Trophoblast cell (in vitro differentiated cells and primary cell): ENCODE data around the gene SLC13A2.

Source experiments
- DNase-seq, 2 donors: peaks; one replicate each; pipeline ENCODE4 v3.0.0-alpha.2; 2016
- H2AFZ ChIP-seq: 2 replicates; pipeline ENCODE4 v1.6.1; 2013; ENCODE audit warnings: low read length, moderate library complexity, mild to moderate bottlenecking; ENCODE audit not compliant: insufficient read depth, poor library complexity
- H2AK5ac ChIP-seq: 2 replicates; pipeline ENCODE4 v1.6.1; 2013; ENCODE audit warnings: mild to moderate bottlenecking, low read length
- H2BK120ac ChIP-seq: 2 replicates; pipeline ENCODE4 v1.6.1; 2013; ENCODE audit warnings: low read length, mild to moderate bottlenecking, moderate library complexity; ENCODE audit not compliant: insufficient read depth, poor library complexity
- H2BK12ac ChIP-seq: 2 replicates; pipeline ENCODE4 v1.6.1; 2013; ENCODE audit warnings: mild to moderate bottlenecking, low read length, moderate library complexity
- H2BK5ac ChIP-seq: 2 replicates; pipeline ENCODE4 v1.6.1; 2013; ENCODE audit warnings: low read length, low read depth, moderate library complexity, mild to moderate bottlenecking; ENCODE audit not compliant: poor library complexity
- H3K14ac ChIP-seq: 2 replicates; pipeline ENCODE4 v1.6.1; 2013; ENCODE audit warnings: mild to moderate bottlenecking, low read length
- H3K18ac ChIP-seq: 2 replicates; pipeline ENCODE4 v1.6.1; 2013; ENCODE audit warnings: mild to moderate bottlenecking, low read length
- H3K23ac ChIP-seq: 2 replicates; pipeline ENCODE4 v1.6.1; 2013; ENCODE audit warnings: low read length
- H3K27ac ChIP-seq: 2 replicates; pipeline ENCODE4 v1.5.1; 2013; ENCODE audit warnings: low read depth, mild to moderate bottlenecking, inconsistent platforms, low read length, moderate library complexity
- H3K27me3 ChIP-seq: 2 replicates; pipeline ENCODE4 v1.6.1; 2013; ENCODE audit warnings: inconsistent platforms, mild to moderate bottlenecking, low read length, moderate library complexity; ENCODE audit not compliant: insufficient read depth
- H3K36me3 ChIP-seq, 2 experiments: 1 replicate in 1 of 2; 2 replicates in 1 of 2; pipeline ENCODE4 v1.6.1; 2013; ENCODE audit warnings: low read length in 2 of 2, mild to moderate bottlenecking in 2 of 2, moderate library complexity in 1 of 2; ENCODE audit not compliant: insufficient read depth in 2 of 2, control insufficient read depth in 1 of 2
- H3K4ac ChIP-seq: 2 replicates; pipeline ENCODE4 v1.6.1; 2013; ENCODE audit warnings: low read depth, mild to moderate bottlenecking, low read length, moderate library complexity
- H3K4me1 ChIP-seq, 2 experiments: 1 replicate in 1 of 2; 2 replicates in 1 of 2; pipeline ENCODE4 v1.6.1; 2013; ENCODE audit warnings: low read length in 2 of 2, mild to moderate bottlenecking in 2 of 2, moderate library complexity in 1 of 2; ENCODE audit not compliant: insufficient read depth in 2 of 2, control insufficient read depth in 1 of 2
- H3K4me2 ChIP-seq: 2 replicates; pipeline ENCODE4 v1.6.1; 2013; ENCODE audit warnings: inconsistent platforms, mild to moderate bottlenecking, low read length, moderate library complexity
- H3K4me3 ChIP-seq: 2 replicates; pipeline ENCODE4 v1.5.1; 2013; ENCODE audit warnings: mild to moderate bottlenecking, low read depth, low read length, inconsistent platforms
- H3K79me1 ChIP-seq: one replicate; pipeline ENCODE4 v1.6.1; 2013; ENCODE audit warnings: low read length
- H3K79me2 ChIP-seq: 2 replicates; pipeline ENCODE4 v1.6.1; 2013; ENCODE audit warnings: low read length, mild to moderate bottlenecking; ENCODE audit not compliant: control insufficient read depth, insufficient read depth, poor library complexity
- H3K9ac ChIP-seq: 2 replicates; pipeline ENCODE4 v1.6.1; 2013; ENCODE audit warnings: mild to moderate bottlenecking, low read length
- H3K9me3 ChIP-seq: 2 replicates; pipeline ENCODE4 v1.6.1; 2013; ENCODE audit warnings: low read depth, mild to moderate bottlenecking, control low read depth, inconsistent platforms, low read length; ENCODE audit not compliant: insufficient read depth
- H4K12ac ChIP-seq: 2 replicates; pipeline ENCODE4 v1.6.1; 2013; ENCODE audit warnings: low read depth, mild to moderate bottlenecking, low read length, moderate library complexity
- H4K8ac ChIP-seq: 2 replicates; pipeline ENCODE4 v1.6.1; 2013; ENCODE audit warnings: low read depth, mild to moderate bottlenecking, low read length, moderate library complexity
- H4K91ac ChIP-seq: one replicate; pipeline ENCODE4 v1.6.1; 2013; ENCODE audit warnings: low read depth, mild to moderate bottlenecking, low read length, moderate library complexity
- WGBS: extraction: QIAGEN DNeasy Blood & Tissue Kit; methylation state at CpG from one replicate; pipeline ENCODE4 v1.1.7; 2013; ENCODE audit warnings: missing lambda C conversion rate; ENCODE audit not compliant: insufficient read length, insufficient coverage; ENCODE audit errors: extremely low coverage; 5-methylcytosine and 5-hydroxymethylcytosine counted together

The SLC13A2 gene

GRCh38 chr17:28523186-28523585 is 49.7 kb downstream of the SLC13A2 start:
- no peak overlapping the region for H2BK5ac ChIP-seq
- no peak overlapping the region for H3K18ac ChIP-seq
- H2BK120ac ChIP-seq, result no peak overlapping the region
- DNase-seq, result no peak
- H3K79me2 ChIP-seq, result no peaks in the 10 kb centered on the region
- H3K4me3 ChIP-seq, result no peak overlapping the region
- H3K9me3 ChIP-seq, result no peaks in the 10 kb centered on the region
- H4K91ac ChIP-seq, result no peak overlapping the region
- H3K4ac ChIP-seq, result no peak overlapping the region
- no peak overlapping the region for H4K12ac ChIP-seq
- H3K79me1 ChIP-seq, result no peaks in the 10 kb centered on the region
- no peak overlapping the region for H3K23ac ChIP-seq
- no peak overlapping the region for H3K27ac ChIP-seq
- no peak overlapping the region for H3K14ac ChIP-seq
- H3K9ac ChIP-seq, result no peak overlapping the region
- H2AK5ac ChIP-seq, result no peak overlapping the region
- no CpG with 5 or more reads among the region's 6 CpGs for WGBS
- H3K4me2 ChIP-seq, result no peak overlapping the region
- no peaks in the 10 kb centered on the region for H3K27me3 ChIP-seq
- peaks cover 9 to 11% of the 10 kb centered on the region in 2 experiments for H3K4me1 ChIP-seq
- H4K8ac ChIP-seq, result no peak overlapping the region
- H2AFZ ChIP-seq, result no peak overlapping the region
- H3K36me3 ChIP-seq, result no peaks in the 10 kb centered on the region
- no peak overlapping the region for H2BK12ac ChIP-seq

GRCh38 chr17:28523876-28524275 is 50.4 kb downstream of the SLC13A2 start:
- no CpG with 5 or more reads among the region's 15 CpGs for WGBS
- no peak overlapping the region for H4K12ac ChIP-seq
- H4K8ac ChIP-seq, result no peak overlapping the region
- H3K27ac ChIP-seq, result no peak overlapping the region
- DNase-seq, result no peak
- no peak overlapping the region for H2BK12ac ChIP-seq
- no peak overlapping the region for H2AK5ac ChIP-seq
- no peak overlapping the region for H3K9ac ChIP-seq
- no peak overlapping the region for H3K4me3 ChIP-seq
- no peak overlapping the region for H4K91ac ChIP-seq
- H3K18ac ChIP-seq, result no peak overlapping the region
- no peak overlapping the region for H3K4ac ChIP-seq
- no peaks in the 10 kb centered on the region for H3K9me3 ChIP-seq
- no peak overlapping the region for H3K4me2 ChIP-seq
- H3K27me3 ChIP-seq, result no peaks in the 10 kb centered on the region
- no peaks in the 10 kb centered on the region for H3K36me3 ChIP-seq
- no peak overlapping the region for H3K23ac ChIP-seq
- no peak overlapping the region for H2BK120ac ChIP-seq
- peaks cover 9 to 11% of the 10 kb centered on the region in 2 experiments for H3K4me1 ChIP-seq
- H3K14ac ChIP-seq, result no peak overlapping the region
- no peaks in the 10 kb centered on the region for H3K79me1 ChIP-seq
- no peak overlapping the region for H2AFZ ChIP-seq
- H2BK5ac ChIP-seq, result no peak overlapping the region
- H3K79me2 ChIP-seq, result no peaks in the 10 kb centered on the region

GRCh38 chr17:28524476-28525424 is 51.3 kb downstream of the SLC13A2 start:
- Histone ChIP-seq H3K79me1 (no peaks in the 10 kb centered on the region), H2BK120ac (no peak overlapping the region), H2AFZ (no peak overlapping the region), H2AK5ac (peak overlapping the region; percentile 13), H2BK5ac (no peak overlapping the region), H4K12ac (no peak overlapping the region), H2BK12ac (peak overlapping the region; percentile 26), H3K27me3 (no peaks in the 10 kb centered on the region), H3K4me3 (no peak overlapping the region), H3K27ac (no peak overlapping the region), H3K9ac (no peak overlapping the region), H4K91ac (no peak overlapping the region), H3K36me3 (no peaks in the 10 kb centered on the region), H3K23ac (no peak overlapping the region), H3K18ac (no peak overlapping the region), H3K4me1 (peaks cover 9 to 11% of the 10 kb centered on the region in 2 experiments), H3K79me2 (no peaks in the 10 kb centered on the region), H3K9me3 (no peaks in the 10 kb centered on the region), H4K8ac (peak overlapping the region; percentile 21), H3K14ac (no peak overlapping the region), H3K4ac (no peak overlapping the region), H3K4me2 (no peak overlapping the region)
- WGBS, result no CpG with 5 or more reads among the region's 25 CpGs
- peak in 1 of 2 donors; percentile 13 for DNase-seq

DNA sequence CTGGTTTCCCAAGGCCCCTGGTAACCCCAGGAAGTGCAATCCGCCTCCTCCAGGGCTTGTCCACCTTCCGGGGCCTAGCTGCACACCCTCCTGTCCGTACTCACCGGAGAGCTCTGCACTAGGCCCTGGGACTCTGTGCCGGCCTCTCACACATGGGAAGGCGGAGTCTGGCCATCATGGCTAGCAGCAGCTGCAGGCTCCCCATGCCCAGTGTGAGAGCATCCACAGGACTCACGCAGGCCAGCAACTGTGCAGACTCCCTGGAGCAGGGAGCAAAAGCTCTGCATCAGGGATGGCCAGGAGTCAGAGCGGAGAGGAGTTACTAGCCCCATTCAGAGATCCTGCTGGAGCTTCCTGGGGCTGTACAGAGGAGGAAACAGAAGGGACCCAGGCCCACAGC is 52.9 kb downstream of the SLC13A2 start:
- no peak overlapping the region for H3K18ac ChIP-seq
- H3K36me3 ChIP-seq, result no peaks in the 10 kb centered on the region
- no peaks in the 10 kb centered on the region for H3K27me3 ChIP-seq
- H3K4ac ChIP-seq, result no peak overlapping the region
- H3K27ac ChIP-seq, result no peak overlapping the region
- no peak overlapping the region for H2AFZ ChIP-seq
- WGBS, result no CpG with 5 or more reads among the region's 8 CpGs
- H2AK5ac ChIP-seq, result no peak overlapping the region
- H3K4me2 ChIP-seq, result no peak overlapping the region
- H4K91ac ChIP-seq, result no peak overlapping the region
- H3K4me1 ChIP-seq, result peaks cover 9 to 11% of the 10 kb centered on the region in 2 experiments
- no peak for DNase-seq
- no peaks in the 10 kb centered on the region for H3K79me1 ChIP-seq
- H2BK5ac ChIP-seq, result no peak overlapping the region
- no peak overlapping the region for H3K4me3 ChIP-seq
- H4K8ac ChIP-seq, result no peak overlapping the region
- no peak overlapping the region for H2BK120ac ChIP-seq
- H4K12ac ChIP-seq, result no peak overlapping the region
- H3K14ac ChIP-seq, result no peak overlapping the region
- H3K79me2 ChIP-seq, result no peaks in the 10 kb centered on the region
- no peak overlapping the region for H3K23ac ChIP-seq
- H2BK12ac ChIP-seq, result no peak overlapping the region
- no peaks in the 10 kb centered on the region for H3K9me3 ChIP-seq
- H3K9ac ChIP-seq, result no peak overlapping the region
